Stimulated activated CD4-positive, alpha-beta T cell treated with anti-CD3 and anti-CD28 coated beads, TNF-alpha, amount 100 ng/mL, for 4 hours (primary cell): ENCODE measurements around the gene CD38.

ENCODE experiments used
- DNase-seq, 3 experiments: peaks; one replicate each; pipeline ENCODE4 v3.0.0-alpha.2; 2020; ENCODE audit warnings: low read depth in 3 of 3

Gene CD38

DNA sequence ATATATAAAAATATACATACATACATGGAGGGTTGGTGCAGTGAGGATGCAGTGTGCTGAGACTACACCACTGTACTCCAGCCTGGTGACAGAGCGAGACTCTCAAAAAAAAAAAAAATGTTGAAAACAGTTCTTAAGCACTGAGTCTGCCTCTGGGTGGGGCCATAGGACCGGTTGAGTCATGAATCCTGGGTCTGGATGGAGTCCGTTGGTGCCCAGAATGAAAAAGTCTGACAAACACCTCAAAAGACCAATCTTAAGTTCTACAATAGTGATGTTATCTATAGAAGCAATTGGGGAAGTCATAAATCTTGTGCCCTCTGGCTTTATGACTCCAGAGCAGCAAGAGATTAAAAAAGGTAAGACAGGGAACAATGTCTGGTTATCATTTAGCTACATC lies 90.0 kb downstream of the CD38 start:
- DNase-seq = no peak

DNA sequence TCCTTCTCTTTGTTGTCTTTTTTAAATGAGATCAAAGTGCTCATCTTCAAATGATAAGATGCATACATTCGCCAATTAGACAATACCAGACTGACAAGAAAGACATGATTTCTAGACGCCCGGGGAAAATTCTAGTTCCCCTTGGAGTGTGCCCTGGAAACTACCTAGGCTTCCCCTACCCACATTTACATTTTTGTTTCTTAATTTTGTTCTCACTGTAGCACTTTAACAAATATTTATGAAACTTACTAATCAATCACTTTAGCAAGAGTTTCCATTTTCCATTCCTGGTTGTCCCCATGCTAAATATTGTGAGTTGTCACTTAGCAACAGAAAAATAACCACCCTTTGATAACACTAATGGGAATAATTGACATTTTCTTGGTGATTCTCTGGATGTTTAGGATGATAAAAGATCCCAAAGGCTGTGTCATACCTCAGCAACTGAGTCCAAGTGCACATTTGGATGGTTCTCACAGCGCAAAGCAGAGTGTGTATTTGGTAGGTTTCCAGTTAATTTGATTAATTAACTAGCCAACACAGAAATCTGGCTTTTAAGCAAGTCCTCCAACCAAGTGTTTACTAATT lies 90.8 kb downstream of the CD38 start:
- DNase-seq = no peak

DNA sequence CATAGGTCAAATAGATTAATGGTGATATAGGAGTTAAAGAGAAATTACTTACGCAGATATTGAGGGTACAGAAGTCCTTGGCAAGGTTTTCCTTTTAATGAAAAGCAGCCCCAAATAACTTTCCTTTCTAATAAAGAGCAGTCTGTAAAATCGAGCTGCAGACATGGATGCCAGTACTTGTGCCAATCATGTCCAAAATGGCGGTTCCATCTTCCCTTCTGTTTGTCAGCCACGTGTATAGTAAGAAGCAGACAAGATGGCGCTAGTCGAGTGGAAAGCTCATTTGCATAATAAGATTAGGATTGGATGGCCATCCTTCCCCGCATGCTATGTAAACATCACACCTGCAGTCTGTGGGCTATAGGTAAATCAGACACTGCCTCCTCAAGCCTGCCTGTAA lies 92.0 kb downstream of the CD38 start:
- DNase-seq = no peak

DNA sequence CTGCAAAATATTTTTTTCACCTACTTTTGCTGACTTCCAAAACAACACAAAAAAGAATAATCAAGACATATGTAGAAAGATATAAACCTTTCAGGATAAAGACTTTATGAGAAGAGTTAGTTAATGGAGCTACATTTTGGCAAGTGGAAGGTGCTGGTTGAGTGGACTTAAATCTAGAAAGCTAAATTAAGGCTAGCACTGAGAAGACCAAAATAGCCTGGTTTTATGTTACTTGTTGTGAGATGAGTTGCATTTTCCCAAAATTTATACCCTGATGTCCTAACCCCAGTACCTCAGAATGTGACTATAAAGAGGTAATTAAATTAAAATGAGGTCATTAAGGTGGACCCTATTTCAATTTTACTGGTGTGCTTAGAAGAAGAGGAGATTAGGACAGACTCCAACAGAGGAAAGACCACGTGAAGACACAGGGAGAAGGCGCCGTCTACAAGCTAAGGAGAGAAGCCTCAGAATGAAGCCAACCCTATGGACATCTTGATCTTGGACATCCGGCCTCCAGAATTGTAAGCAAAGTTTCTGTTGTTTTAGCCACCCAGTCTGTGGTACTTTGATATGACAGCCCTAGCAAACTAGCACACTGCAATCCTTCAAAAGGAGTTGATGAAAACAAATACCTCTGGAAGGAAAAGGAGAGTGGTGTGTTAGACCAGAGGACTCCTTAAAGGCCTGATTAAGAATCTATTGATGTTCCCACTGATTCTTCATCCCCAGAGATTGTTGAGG lies 93.0 kb downstream of the CD38 start:
- no peak for DNase-seq

DNA sequence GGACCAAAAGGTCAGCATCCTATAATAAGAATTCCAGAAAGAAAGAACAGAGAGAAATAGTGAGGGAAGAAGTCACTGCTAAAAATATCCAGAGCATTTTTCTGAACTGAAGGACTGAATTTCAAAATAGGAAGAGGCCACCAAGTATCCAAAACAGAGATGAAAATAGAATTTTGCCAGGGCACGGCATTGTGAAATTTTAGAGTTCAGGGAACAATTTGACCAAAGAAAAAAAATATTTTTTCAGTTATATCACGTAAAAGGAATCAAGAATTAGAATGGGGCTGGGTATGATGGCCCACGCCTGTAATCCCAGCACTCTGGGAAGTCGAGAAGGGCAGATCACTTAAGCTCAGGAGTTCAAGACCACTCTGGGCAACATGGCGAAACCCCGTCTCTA lies 95.0 kb downstream of the CD38 start:
- no peak for DNase-seq

DNA sequence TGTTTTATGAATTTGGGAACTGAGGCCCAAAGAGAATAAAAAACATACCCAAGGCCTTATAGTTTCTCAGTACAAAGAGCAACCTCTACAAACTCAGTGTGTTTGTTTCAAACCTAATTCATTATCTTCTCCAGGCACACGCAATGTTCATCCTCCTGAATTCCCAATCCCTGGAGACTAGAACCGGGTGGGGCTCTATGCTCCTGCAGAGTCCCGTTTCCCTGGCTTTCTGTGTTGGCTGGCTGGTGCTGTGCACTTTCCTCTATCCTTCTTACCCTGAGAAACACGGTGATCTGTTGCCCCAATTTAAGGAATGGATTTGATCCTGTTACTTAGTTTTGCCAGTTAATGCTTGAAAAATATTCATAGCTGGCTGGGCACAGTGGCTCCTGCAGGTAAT lies 96.5 kb downstream of the CD38 start:
- DNase-seq = no peak

DNA sequence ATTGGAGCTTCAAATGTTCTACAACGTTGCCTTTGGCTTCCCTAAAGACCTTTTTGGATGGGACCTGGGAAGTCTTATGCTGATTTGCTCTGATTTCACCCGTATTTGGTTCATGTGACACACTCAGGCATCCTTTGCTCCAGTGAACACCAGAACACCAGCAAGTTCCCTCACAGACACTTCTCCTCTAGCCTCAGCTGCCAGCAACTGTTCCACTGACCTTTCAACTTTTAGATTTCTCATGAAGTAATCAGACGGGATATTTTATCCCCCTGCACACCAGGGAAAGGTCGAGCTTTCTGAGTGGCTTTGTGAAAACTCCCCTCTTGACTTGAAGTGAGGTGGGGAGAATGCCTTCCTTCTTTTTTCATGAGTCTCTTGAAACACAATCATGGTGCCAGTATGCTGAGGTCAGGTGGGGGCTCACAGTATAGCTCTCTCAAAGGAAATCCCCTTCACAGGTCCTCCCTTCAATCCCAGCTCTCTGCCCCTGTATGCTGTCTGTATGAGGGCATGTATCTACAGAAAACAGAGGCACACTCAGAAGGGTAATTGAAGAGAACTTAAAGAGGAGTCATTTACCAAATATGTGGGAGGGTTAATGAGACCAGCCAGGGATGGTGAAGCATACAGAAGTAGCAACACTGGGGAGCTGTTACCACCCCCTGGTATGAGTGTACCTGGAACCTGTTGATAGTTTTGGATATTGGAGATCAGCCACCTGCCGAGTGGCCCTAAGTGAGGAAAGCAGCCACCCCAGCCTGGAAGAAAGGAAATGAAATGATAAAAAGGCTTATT lies 97.7 kb downstream of the CD38 start:
- no peak for DNase-seq

DNA sequence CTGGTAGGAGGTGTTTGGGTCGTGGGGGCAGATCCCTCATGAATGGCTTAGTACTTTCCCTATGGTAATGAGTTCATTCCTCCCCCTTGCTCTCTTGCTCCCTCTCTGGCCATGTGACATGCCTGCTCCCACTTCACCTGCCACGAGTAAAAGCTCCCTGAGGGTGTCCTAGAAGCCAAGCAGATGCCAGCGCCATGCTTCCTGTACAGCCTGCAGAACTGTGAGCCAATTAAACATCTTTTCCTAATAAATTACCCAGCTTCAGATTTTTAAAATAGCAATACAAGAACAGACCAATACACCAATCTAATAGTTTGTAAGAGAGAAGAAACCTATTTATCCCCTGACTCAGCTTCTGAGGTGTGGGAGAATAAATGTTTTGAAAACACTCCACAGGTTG lies 99.9 kb downstream of the CD38 start:
- no peak for DNase-seq

DNA sequence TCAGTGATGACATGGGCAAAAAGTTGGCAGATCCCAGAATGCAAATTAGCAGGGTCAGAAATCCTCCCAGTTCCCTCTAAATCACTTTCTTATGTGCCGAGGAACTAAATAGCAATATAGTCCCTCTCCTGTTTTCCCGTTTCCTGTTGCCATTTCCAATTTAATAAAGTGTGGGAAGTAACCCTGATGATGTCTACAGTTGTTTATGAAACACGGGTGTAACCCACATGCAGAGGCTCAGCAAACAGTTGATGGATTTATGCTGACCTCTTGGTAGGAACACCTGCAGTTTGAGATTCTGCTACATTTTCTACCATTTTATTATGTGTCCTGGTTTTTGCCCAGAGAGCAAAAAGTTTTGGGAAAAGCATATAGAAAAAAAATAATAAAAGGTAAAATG lies 103.7 kb downstream of the CD38 start:
- no peak for DNase-seq

DNA sequence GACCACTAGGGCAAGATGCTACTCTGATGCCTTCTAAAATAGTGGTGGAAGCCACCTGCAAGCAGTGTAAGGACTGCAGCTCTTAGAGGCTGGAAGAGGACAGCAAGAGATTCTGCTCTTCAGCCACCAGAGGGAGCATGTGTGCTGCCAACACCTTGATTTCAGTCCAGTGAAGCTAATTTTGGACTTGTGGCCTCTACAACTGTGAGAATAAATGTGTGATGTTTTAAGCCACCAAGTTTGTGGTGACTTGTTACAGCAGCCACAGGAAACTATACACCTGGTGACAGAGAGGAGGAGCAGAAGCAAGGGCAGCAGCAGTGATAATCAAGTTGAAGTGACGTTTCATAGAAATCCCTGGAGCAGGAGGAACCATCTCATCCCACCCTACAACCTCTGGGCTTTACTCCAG lies 104.6 kb downstream of the CD38 start:
- peak in 2 of 3 experiments; percentile 1 to 4 for DNase-seq

DNA sequence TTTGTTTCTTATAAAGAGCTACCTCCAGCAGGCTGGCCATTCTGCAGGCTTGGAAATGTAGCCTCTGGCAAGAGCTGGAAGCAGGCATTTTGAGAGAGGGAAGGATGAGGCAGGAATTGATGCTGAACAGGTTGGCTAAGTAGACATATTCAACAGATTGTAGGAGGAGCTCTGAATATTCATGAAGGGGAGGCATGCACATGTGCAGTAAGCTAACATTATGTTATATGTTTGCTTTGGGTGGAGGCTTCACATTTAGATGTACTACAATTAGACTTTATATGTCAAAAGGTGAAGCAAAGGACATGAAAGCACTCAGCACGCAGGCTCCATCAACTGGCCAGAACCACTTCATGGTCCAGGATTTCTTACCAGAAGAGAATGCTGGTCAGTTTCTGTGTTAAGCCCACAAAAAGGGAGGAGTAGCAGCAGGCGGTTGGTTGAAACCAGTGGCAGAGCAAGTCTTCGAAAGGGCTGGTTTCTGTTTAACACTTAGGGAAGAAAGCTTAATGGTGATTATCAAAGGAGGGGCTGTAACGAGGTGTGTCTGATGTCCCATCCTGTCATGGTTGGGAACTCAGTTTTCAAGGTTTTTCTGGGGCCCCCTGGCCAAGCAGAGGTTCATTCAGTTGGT lies 105.6 kb downstream of the CD38 start:
- DNase-seq = no peak

DNA sequence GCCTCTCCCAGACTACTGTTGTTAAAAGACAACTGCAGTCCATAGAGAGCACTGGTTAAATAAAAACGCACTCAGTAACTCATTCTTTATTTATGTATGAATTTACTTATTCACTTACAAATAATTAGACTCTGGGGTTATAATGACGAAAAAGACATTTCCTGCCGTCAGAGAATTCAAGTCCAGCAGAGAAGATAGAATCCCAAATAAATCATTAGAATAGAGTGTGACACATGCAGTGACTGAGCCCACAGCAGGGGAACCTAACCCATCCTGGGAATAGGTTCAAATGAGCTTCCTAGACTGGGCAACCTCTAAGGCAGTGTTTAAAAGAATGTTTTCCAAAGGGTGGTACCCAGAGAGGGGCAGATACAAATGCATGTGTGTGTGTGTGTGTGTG lies 106.5 kb downstream of the CD38 start:
- no peak for DNase-seq

DNA sequence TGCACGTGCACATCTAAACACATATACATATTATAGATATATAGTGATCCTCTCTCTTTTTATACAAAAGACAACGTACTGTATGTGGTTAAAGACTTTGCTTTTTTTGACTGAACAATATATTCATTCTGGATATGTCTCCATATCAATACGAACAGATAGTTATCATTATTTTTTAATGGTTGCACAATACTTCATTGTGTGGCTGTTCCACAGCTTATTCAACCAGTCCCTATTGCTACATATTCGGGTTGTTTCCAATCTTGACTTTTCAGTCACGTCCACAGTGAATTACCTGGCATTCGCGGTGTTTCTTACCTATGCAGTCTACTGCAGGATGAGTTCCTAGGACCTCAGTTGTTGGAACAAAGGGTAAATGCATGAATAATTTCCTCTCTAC lies 107.3 kb downstream of the CD38 start:
- DNase-seq = no peak

DNA sequence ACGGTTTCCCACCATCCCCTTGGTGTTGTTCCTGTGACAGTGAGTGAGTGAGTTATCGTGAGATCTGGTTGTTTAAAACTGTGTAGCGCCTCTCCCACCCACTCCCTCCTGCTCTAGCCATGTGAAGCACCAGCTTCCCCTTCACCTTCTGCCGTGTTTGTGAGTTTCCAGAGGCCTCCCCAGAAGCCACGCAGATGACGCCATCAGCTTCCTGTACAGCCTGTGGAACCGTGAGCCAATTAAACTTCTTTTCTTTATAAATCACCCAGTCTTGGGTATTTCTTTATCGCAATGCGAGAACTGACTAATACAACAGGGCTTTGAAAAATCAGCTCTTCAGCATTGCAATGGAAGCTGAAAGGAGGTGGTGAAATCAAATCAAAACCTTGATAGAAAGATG lies 110.4 kb downstream of the CD38 start:
- DNase-seq = no peak

DNA sequence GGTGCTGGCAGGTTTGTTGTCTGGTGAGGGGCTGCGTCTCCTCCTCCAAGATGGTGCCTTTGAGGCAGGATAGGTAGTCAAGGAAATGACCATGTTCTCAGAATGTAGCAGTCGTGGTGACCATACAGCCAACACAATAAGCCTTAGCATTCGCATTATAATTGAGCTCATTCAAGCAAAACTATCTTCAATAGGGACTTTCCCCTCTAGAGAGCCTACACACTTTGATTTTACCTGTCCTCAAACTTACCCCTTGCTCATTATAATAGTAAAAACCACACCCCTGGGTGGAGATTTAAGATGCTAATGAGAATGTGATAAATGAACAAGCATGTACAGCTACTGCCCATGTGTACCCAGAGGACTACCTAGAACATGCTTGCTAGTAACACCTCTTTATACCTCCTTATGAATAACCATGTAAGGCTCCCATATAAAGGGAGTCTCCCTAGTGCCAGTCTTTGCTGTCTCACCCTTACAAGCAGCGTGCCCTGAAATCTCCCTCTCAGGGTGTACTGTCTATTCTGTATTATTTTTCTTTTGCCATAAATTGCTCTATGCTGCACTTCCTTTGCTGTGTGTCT lies 112.2 kb downstream of the CD38 start:
- no peak for DNase-seq

DNA sequence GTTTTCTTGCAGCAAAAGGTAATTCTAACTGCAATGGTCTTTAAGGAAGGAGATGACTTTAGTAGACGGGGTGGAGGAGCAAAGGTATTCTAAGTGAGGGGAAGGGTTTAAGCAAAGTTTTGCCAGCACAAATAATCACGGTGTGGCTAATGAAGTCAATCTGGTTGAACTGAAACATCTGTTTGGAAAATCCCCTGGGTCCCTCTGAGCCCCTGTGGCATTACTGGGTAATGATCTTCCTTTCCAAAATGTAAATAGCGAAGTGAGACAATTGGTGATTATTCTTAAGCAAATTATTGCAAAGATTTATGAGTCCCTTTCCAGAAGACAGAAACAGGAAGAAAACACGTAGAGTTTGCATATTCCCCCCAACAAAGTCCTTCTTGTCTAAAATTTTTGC lies 113.2 kb downstream of the CD38 start:
- DNase-seq = no peak

DNA sequence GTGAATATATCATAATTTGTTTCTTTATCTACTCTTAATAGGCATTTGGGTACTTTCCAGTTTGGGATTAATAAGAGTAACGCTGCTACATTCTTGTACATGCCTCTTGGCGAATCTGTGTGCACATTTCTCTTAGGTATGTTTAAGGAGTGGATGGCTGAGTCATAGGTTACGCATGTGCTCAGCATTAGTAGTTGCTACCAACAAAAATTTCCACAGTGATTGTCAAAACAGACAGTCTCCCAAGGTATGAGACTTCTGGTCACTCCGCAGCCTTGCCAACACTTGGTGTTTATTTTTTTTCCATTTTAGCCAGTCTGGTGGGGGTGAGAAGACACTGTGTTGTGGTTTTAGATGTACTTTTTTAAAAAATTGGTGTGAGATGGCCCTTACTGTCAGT lies 115.8 kb downstream of the CD38 start:
- DNase-seq = no peak

DNA sequence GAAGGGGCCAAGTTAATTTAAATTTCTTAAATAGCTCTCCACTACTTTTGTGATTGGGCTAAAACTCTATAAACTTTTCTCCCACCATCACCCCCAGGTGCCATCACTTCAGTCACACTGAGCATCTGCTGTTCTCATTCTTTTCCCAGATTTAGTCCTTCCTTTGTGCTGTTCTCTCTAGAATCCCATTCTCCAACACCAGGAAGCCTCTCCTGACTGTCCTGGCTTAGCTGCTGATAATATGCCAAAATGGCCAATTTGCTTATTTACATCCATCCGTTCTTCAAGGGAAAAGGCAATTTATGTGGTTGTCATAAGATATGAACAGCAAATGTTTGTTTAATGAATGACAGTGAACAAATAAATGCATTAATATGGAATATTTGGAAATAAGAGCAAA lies 116.3 kb downstream of the CD38 start:
- no peak for DNase-seq

DNA sequence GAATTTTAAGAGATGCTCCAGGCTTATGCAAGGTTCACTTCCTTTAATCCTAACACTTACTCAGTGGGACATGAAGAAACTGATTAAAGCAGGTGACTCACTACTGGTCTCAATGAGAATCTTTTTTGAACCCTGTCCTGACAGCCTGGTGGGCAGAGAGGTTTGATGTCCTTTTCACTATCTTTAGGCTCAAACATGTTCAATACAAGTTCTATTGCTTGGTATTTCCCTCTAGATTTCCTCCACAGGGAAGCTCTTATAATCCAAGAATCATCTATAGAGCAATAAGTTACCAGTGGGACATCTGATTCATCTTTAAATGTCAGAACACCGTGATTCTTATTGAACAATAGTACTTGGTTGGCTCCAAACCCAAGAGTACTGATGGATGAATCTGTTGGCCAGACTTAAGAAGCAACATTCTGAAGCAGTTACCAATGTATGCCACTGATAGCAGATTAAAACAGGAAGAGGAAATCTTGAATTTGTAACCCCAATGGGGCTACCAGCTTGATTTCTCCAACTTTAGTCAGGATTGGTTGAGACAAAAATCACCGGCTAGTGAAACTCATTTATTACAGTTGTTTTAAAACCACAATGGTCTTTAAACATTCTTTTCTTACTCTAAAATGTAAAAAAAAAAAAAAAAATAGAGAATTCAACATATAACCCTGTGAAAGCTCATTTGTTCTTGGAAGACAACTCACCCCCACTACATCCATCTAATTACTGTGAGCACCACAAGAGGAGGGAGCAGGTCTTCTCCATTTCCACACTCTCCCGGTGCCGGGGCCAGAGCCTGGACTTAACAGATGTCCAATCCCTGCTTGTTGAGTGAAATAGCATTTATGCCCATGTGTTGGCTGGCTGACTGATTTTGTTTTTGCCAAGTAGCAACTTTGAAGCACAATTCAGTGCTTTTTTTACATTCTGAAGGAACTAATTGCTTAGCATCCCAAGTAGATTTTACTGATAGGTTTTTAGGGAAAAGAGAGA lies 117.1 kb downstream of the CD38 start:
- no peak for DNase-seq

DNA sequence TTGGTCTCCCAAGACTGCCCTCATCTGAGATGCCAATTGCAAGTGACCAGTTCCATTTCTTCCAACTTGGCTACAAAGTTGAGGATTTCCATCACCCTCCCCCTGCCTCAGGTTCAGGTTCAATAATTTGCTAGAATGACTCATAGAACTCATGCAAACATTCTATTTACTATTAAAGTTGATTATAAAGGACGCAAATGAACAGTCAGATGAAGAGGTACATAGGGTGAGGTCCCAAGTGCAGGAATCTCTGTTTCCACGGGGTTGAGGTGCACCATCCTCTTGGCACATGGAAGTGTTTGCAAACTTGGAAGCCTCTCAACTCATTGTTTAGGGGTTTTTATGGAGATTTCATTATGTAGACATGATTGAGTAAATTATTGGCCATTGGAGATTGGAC lies 119.4 kb downstream of the CD38 start:
- no peak for DNase-seq

DNA sequence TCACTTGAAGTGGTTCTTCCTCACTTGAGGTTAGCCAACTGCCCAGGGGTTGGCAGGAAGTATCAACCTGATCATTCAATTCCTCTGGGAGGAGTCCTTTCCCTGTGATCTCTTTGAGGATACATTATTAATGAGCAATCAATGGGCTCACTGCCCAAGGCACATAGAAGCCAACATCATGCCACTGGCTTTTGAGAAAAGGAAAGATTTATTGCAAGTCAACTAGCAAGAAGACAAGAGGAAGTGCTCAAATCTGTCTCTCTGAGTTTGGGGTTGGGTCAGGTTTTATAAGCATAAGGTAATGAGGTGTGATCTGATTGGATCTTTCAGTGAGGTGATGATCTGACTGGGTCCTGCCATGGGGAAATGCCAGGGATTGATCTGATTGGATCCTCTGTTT lies 120.8 kb downstream of the CD38 start:
- no peak for DNase-seq
